HepG2 (cell line): ENCODE measurements around the gene YY1. TPM values are rescaled to one million over a fixed set of nuclear protein-coding genes. Genes with fewer than 3 reads are reported as not detected.

Experiments
- CAMTA2 ChIP-seq: sonication (generic); formaldehyde crosslinking; IDR thresholded peaks from 2 replicates; pipeline ENCODE4 v1.4.0; 2020; ENCODE audit warnings: mild to moderate bottlenecking, missing genetic modification reagents, borderline replicate concordance
- CBFB ChIP-seq: sonication (generic); formaldehyde crosslinking; IDR thresholded peaks from 2 replicates; pipeline ENCODE4 v1.4.0; 2020; ENCODE audit warnings: missing genetic modification reagents
- HNRNPK ChIP-seq: fragments of 200-400 bp; formaldehyde crosslinking; IDR thresholded peaks from 2 replicates; pipeline ENCODE4 v1.6.1; 2018; ENCODE audit warnings: low read length, low read depth, moderate library complexity, mild to moderate bottlenecking; ENCODE audit not compliant: poor library complexity, severe bottlenecking
- JUND ChIP-seq: sonication (generic); formaldehyde crosslinking; IDR thresholded peaks from 2 replicates; pipeline ENCODE4 v1.8.0; 2022; ENCODE audit warnings: mild to moderate bottlenecking, missing genetic modification reagents
- KDM4B ChIP-seq: sonication (generic); formaldehyde crosslinking; IDR thresholded peaks from 2 replicates; pipeline ENCODE4 v1.4.0; 2020; ENCODE audit warnings: missing genetic modification reagents
- NR1H2 ChIP-seq: sonication (generic); formaldehyde crosslinking; IDR thresholded peaks from 2 replicates; pipeline ENCODE4 v1.8.1; 2022; ENCODE audit warnings: low read depth, missing genetic modification reagents, borderline replicate concordance
- PAX8 ChIP-seq: sonication (generic); formaldehyde crosslinking; IDR thresholded peaks from 2 replicates; pipeline ENCODE4 v1.8.0; 2022; ENCODE audit warnings: mild to moderate bottlenecking, missing genetic modification reagents, borderline replicate concordance
- PHF8 ChIP-seq: sonication (generic); formaldehyde crosslinking; IDR thresholded peaks from 2 replicates; pipeline ENCODE4 v1.5.0; 2020; ENCODE audit warnings: missing genetic modification reagents
- TSC22D2 ChIP-seq: sonication (generic); formaldehyde crosslinking; IDR thresholded peaks from 2 replicates; pipeline ENCODE4 v1.5.1; 2020; ENCODE audit warnings: missing genetic modification reagents, mild to moderate bottlenecking, borderline replicate concordance
- ZFP37 ChIP-seq: sonication (generic); formaldehyde crosslinking; IDR thresholded peaks from 2 replicates; pipeline ENCODE4 v1.4.0; 2020; ENCODE audit warnings: missing genetic modification reagents, borderline replicate concordance
- ZNF143 ChIP-seq: sonication (generic); formaldehyde crosslinking; IDR thresholded peaks from 2 replicates; pipeline ENCODE4 v1.4.0; 2020; ENCODE audit warnings: missing genetic modification reagents
- ZNF230 ChIP-seq: sonication (generic); formaldehyde crosslinking; IDR thresholded peaks from 2 replicates; pipeline ENCODE4 v1.4.0; 2020; ENCODE audit warnings: mild to moderate bottlenecking, missing genetic modification reagents
- ZNF543 ChIP-seq: sonication (generic); formaldehyde crosslinking; IDR thresholded peaks from 2 replicates; pipeline ENCODE4 v1.4.0; 2020; ENCODE audit warnings: mild to moderate bottlenecking, missing genetic modification reagents
- ZNF589 ChIP-seq: sonication (generic); formaldehyde crosslinking; conservative IDR thresholded peaks from 2 replicates; pipeline ENCODE4 v1.8.0; 2022; ENCODE audit warnings: mild to moderate bottlenecking, moderate library complexity, missing genetic modification reagents
- ZNF7 ChIP-seq: IDR thresholded peaks from 2 replicates; pipeline ENCODE4 v1.6.1; 2016; ENCODE audit warnings: missing biosample characterization, missing genetic modification reagents
- ZNF768 ChIP-seq: sonication (generic); formaldehyde crosslinking; IDR thresholded peaks from 2 replicates; pipeline ENCODE4 v1.4.0; 2020; ENCODE audit warnings: missing genetic modification reagents
- polyA plus RNA-seq, 8 experiments: library from polyadenylated mRNA; depleted of rRNA in 3 of 8; stranded (reverse) in 7 of 8; unstranded in 1 of 8; fragments of >200 nt; fragmentation: Illumina TruSeq in 4 of 8; extraction: Trizol in 4 of 8; gene quantifications; 2 replicates each; pipeline versions ENCODE4 v1.2.1 to v1.2.3, GENCODE V29; 2011 to 2016; ENCODE audit warnings: low read depth in 4 of 8, missing spikeins in 1 of 8, mixed read lengths in 1 of 8; ENCODE audit not compliant: insufficient read depth in 1 of 8
- total RNA-seq, 5 experiments: library from RNA; depleted of rRNA; stranded (reverse); fragments of >200 nt; fragmentation: Illumina TruSeq; extraction: Trizol; gene quantifications; 2 replicates each; pipeline ENCODE4 v1.2.3, GENCODE V29; 2016; ENCODE audit warnings: low read depth in 1 of 5
- TF ChIP-seq, protein P1 (sequence below), 2 experiments: IDR thresholded peaks; 2 replicates each; pipeline ENCODE4 v1.6.1; 2011 to 2012; ENCODE audit warnings: low read length in 2 of 2, borderline replicate concordance in 1 of 2, low read depth in 1 of 2, mild to moderate bottlenecking in 1 of 2, moderate library complexity in 1 of 2
- TF ChIP-seq, protein P2 (sequence below): sonication (generic); formaldehyde crosslinking; IDR thresholded peaks from 2 replicates; pipeline ENCODE4 v1.5.1; 2020; ENCODE audit warnings: mild to moderate bottlenecking, missing genetic modification reagents, borderline replicate concordance
- TF ChIP-seq, protein P3 (sequence below): sonication (generic); formaldehyde crosslinking; IDR thresholded peaks from 2 replicates; pipeline ENCODE4 v1.4.0; 2020; ENCODE audit warnings: missing genetic modification reagents

The YY1 gene
- total and polyA plus RNA-seq, 2 of the 13 experiments (the other 11 are each of a cell fraction or from before 2014, with no cell fraction given) = 29.4 to 68.1 TPM

DNA sequence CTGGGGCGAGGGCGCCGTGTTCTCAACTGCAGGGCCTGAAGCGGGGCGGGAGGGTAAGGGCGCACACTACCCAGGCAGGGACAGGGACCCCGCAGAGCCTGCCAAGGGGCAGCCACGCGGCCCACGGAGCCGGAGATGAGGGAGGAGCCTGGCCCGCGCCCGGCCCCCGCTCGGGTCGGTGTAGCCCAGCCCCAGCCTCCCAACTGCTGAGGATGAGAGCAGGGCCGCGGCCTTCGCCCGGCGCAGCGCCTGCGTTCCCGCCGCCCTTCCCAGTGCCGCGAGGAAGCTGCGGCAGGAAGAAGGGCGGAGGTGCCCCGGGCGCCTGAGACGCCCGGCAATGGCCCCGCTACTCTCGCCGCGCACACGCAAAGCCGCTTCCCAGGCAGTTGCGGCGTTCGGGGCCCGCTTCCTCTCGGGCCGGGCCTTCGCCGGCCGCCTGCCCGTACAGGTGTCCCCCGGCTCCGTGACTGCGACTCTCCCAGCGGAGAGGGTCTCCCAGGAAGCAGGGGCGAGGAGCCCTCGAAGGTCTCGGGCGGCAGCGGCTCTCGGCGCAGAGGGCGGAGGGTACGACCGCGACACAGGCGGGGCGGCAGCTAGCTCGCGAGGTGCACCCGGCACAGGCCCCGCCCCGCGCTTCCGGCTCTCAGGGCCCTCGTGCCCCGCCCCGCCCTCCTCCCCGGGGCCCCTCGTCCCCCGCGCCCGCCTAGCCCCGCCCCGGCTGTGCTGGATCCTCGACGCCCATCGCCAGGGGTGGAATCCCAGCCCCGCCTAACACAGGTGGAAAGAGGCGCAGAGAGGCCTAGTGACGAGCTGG, 24.8 kb upstream of the YY1 start (continued):
- TF ChIP-seq, protein P1, sequence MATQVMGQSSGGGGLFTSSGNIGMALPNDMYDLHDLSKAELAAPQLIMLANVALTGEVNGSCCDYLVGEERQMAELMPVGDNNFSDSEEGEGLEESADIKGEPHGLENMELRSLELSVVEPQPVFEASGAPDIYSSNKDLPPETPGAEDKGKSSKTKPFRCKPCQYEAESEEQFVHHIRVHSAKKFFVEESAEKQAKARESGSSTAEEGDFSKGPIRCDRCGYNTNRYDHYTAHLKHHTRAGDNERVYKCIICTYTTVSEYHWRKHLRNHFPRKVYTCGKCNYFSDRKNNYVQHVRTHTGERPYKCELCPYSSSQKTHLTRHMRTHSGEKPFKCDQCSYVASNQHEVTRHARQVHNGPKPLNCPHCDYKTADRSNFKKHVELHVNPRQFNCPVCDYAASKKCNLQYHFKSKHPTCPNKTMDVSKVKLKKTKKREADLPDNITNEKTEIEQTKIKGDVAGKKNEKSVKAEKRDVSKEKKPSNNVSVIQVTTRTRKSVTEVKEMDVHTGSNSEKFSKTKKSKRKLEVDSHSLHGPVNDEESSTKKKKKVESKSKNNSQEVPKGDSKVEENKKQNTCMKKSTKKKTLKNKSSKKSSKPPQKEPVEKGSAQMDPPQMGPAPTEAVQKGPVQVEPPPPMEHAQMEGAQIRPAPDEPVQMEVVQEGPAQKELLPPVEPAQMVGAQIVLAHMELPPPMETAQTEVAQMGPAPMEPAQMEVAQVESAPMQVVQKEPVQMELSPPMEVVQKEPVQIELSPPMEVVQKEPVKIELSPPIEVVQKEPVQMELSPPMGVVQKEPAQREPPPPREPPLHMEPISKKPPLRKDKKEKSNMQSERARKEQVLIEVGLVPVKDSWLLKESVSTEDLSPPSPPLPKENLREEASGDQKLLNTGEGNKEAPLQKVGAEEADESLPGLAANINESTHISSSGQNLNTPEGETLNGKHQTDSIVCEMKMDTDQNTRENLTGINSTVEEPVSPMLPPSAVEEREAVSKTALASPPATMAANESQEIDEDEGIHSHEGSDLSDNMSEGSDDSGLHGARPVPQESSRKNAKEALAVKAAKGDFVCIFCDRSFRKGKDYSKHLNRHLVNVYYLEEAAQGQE (IDR thresholded peaks at IDR 0.05; ENCODE audit: borderline replicate concordance in 1 of 2, low read depth in 1 of 2, low read length in 2 of 2) = no peak
- TF ChIP-seq ZNF589 (CRISPR knock-in tag) (peak; percentile 53; the same call in 1 of the 2 replicates), ZNF768 (CRISPR knock-in tag) (peak; percentile 69), ZNF543 (CRISPR knock-in tag) (peak; percentile 65; the same call in 1 of the 2 replicates), CAMTA2 (CRISPR knock-in tag) (no peak; the same call in 1 of the 2 replicates), ZFP37 (CRISPR knock-in tag) (no peak), ZNF7 (CRISPR knock-in tag) (no peak), ZNF230 (CRISPR knock-in tag) (peak; percentile 40; the same call in 1 of the 2 replicates), ZNF143 (CRISPR knock-in tag) (no peak; the same call in 1 of the 2 replicates), HNRNPK (peak; percentile 19), KDM4B (CRISPR knock-in tag) (peak; percentile 22; the same call in 1 of the 2 replicates), TSC22D2 (CRISPR knock-in tag) (0 out of 2 replicates have a peak, but pooled peaks have one; percentile 81), PHF8 (peak; percentile 94), NR1H2 (0 out of 2 replicates have a peak, but pooled peaks have one; percentile 9), CBFB (CRISPR knock-in tag) (no peak; the same call in 1 of the 2 replicates), PAX8 (CRISPR knock-in tag) (no peak; the same call in 1 of the 2 replicates), JUND (CRISPR knock-in tag) (no peak)
- TF ChIP-seq, protein P2, sequence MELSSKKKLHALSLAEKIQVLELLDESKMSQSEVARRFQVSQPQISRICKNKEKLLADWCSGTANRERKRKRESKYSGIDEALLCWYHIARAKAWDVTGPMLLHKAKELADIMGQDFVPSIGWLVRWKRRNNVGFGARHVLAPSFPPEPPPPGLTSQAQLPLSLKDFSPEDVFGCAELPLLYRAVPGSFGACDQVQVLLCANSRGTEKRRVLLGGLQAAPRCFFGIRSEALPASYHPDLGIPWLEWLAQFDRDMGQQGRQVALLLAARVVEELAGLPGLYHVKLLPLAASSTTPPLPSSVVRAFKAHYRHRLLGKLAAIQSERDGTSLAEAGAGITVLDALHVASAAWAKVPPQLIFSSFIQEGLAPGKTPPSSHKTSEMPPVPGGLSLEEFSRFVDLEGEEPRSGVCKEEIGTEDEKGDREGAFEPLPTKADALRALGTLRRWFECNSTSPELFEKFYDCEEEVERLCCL (CRISPR knock-in tag) = no peak
- TF ChIP-seq, protein P3, sequence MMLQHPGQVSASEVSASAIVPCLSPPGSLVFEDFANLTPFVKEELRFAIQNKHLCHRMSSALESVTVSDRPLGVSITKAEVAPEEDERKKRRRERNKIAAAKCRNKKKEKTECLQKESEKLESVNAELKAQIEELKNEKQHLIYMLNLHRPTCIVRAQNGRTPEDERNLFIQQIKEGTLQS (CRISPR knock-in tag) = no peak
